ENCODE data around the gene SECTM1. TPM values are rescaled to one million over a fixed set of nuclear protein-coding genes. Genes with fewer than 3 reads are reported as not detected.
A peak's percentile ranks its signal among the peaks of the same experiment; 100 is the strongest.

SECTM1 gene
- total RNA-seq, 2 experiments from 2014 or later, result 12.2 to 12.7 TPM

DNA sequence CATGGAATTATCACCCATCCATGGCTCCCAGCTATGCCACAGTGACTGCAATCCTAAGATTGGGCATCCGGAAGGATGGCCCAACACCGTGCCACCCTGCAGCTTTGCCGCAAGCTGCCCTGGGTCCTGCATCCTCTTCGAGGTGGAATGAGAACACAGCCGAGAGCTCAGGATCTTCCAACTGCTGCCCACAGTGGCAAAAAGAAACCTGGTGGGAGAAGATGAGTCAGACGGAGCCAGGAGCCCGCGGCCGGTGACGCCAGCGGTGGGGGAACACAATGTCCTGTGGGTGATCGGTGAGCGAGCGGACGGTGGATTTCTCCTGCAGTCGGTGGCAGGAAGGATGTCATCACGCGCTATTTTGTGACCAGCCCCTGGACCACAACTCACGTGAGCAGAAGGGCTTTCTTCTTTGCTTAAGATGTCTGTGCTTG is 36.3 kb downstream of the SECTM1 start:
- H3K4me1 Mint-ChIP-seq (ENCODE audit: low read depth), result peaks cover 75% of the 10 kb centered on the region
- peak; percentile 96 for DNase-seq
- CTCF ChIA-PET, result interaction anchor here (0.6 to 8.5 kb wide), 9 partner anchors 9 to 574 kb away, joined by 3 to 113 read pairs (median 6); partner anchors contain the start of genes CD7, CSNK1D and SECTM1
- peak overlapping the region; percentile 100 for H3K27ac Mint-ChIP-seq
- peak overlapping the region; percentile 93 for H3K4me3 Mint-ChIP-seq
- no peaks in the 10 kb centered on the region for H3K9me3 Mint-ChIP-seq
- no peaks in the 10 kb centered on the region for H3K27me3 Mint-ChIP-seq
- POLR2A ChIA-PET, result interaction anchor here (0.6 to 12.2 kb wide), 22 partner anchors 9 to 222 kb away, joined by 3 to 103 read pairs (median 7); partner anchors contain the start of genes CD7, CSNK1D, FOXK2 and SECTM1
- intact Hi-C loops (cut with micrococcal nuclease), result loop anchor here (1.0 to 5.0 kb wide), 5 partner anchors 9 to 154 kb away; partner anchors contain the start of gene CYBC1
- peaks cover 25% of the 10 kb centered on the region for H3K36me3 Mint-ChIP-seq

DNA sequence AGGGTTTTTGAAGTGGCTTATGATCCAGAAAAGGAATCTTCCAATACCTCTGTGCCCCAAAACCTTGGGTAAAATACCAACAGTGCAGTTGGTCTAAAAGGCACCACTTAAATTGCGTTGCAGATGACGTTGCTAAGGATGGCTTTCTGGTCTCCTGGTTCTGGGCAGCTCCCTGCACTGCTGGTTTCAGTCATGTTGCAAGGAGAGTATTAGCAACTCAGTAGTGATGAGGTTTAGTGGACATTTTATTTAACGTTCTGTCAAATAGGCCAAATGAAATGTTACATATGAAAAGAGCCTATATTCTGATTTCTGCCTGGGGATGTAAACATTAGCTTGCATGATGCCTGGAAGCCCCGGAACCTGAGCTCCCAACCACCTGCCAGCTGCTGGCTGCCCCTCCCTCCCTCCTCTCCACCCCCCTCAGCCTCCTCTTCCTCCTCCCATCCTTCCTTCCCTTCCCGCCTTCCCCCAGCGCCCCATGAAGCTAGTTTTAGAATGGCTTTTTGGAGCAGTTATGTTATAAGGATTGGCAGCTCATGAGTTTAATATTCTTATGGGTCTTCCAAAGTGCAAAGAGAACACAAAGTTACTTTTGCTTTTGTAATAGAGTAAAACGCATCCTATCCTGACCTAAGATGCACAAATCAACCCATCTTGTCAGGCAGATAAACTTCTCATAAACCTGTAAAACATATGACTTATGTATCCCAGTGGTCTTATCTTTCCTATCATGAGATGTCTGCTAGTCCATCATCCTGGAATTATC is 36.9 kb downstream of the SECTM1 start:
- Mint-ChIP-seq H3K9me3 (no peaks in the 10 kb centered on the region), H3K4me1 (ENCODE audit: low read depth) (peaks cover 73% of the 10 kb centered on the region), H3K4me3 (peak overlapping the region; percentile 93), H3K36me3 (peaks cover 25% of the 10 kb centered on the region), H3K27me3 (no peaks in the 10 kb centered on the region), H3K27ac (peak overlapping the region; percentile 100)
- intact Hi-C loops (cut with micrococcal nuclease), result loop anchor here (1.0 to 5.0 kb wide), 5 partner anchors 10 to 154 kb away; partner anchors contain the start of gene CYBC1
- ChIA-PET CTCF (interaction anchor here (0.6 to 8.5 kb wide), 8 partner anchors 10 to 573 kb away, joined by 3 to 113 read pairs (median 6); partner anchors contain the start of genes CD7 and SECTM1), POLR2A (interaction anchor here (0.5 to 12.2 kb wide), 18 partner anchors 9 to 225 kb away, joined by 3 to 103 read pairs (median 7); partner anchors contain the start of genes CD7, CSNK1D, SECTM1 and SLC16A3)
- DNase-seq, result no peak

DNA sequence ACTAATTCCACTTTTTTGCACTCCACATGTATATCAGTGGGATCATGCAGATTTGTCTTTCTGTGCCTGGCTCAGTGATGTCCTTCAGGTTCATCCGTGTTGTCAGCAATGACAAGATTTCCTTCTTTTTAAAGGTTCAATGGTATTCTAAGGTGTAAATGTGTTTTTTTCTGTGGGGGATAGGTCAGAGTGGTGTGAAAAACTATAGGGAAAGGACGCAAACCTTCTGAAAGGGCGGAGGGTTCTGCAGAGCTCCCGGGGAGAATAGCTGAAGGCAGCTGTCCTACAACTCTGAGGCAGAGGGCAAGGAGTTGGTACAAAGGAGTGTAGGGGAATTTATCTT is 38.1 kb downstream of the SECTM1 start:
- Mint-ChIP-seq H3K9me3 (no peaks in the 10 kb centered on the region), H3K27ac (peak overlapping the region; percentile 100), H3K4me1 (ENCODE audit: low read depth) (peaks cover 65% of the 10 kb centered on the region), H3K4me3 (peak overlapping the region; percentile 6), H3K36me3 (peaks cover 28% of the 10 kb centered on the region), H3K27me3 (no peaks in the 10 kb centered on the region)
- DNase-seq, result no peak
- CTCF ChIA-PET, result no interaction called here
- POLR2A ChIA-PET, result interaction anchor here (5.2 kb wide), 1 partner anchor 27 kb away, joined by 47 read pairs; no protein-coding TSS in a partner anchor
- intact Hi-C loops (cut with micrococcal nuclease), result loop anchor here (5.0 kb wide), 2 partner anchors 57 to 88 kb away; no protein-coding TSS in a partner anchor

DNA sequence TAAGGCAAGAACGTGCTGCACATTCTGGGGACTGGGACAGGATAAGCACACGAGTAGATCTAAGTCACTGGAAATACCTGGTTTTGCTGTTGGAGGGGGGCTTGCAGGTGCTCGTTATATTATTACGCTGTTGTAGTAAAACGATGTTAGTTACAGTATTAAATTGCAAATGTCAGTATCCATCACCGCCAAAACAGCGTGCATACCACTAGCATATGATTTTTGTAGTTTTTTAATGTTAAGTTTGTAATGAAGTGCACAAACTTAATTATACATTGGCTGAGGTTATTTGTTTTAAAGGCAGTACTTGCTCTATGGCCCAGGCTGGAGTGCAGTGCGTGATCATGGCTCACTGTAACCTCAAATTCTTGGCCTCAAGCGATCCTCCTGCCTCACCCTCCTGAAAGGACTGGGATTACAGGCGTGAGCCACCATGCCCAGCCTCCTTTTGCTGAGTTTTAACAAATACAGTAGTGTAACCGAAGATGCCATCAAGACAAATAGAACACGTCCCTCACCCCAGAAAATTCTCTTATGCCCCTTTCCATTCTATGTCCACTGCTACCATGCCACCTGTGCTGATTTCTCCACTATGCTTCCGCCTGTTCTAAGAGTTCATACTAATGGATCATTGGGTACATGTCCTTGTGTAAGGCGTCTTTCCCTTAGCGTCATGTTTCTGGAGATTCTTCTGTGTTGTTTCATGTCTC is 39.3 kb downstream of the SECTM1 start:
- peak overlapping the region; percentile 73 for H3K27ac Mint-ChIP-seq
- intact Hi-C loops (cut with micrococcal nuclease), result no loop called here
- ChIA-PET CTCF (no interaction called here), POLR2A (interaction anchor here (0.8 to 2.9 kb wide), 5 partner anchors 8 to 155 kb away, joined by 5 to 21 read pairs (median 18); partner anchors contain the start of gene CD7)
- peak overlapping the region; percentile 83 for H3K4me3 Mint-ChIP-seq
- no peaks in the 10 kb centered on the region for H3K27me3 Mint-ChIP-seq
- H3K36me3 Mint-ChIP-seq, result peaks cover 26% of the 10 kb centered on the region
- peaks cover 54% of the 10 kb centered on the region for H3K4me1 Mint-ChIP-seq (ENCODE audit: low read depth)
- DNase-seq, result no peak
- H3K9me3 Mint-ChIP-seq, result no peaks in the 10 kb centered on the region

DNA sequence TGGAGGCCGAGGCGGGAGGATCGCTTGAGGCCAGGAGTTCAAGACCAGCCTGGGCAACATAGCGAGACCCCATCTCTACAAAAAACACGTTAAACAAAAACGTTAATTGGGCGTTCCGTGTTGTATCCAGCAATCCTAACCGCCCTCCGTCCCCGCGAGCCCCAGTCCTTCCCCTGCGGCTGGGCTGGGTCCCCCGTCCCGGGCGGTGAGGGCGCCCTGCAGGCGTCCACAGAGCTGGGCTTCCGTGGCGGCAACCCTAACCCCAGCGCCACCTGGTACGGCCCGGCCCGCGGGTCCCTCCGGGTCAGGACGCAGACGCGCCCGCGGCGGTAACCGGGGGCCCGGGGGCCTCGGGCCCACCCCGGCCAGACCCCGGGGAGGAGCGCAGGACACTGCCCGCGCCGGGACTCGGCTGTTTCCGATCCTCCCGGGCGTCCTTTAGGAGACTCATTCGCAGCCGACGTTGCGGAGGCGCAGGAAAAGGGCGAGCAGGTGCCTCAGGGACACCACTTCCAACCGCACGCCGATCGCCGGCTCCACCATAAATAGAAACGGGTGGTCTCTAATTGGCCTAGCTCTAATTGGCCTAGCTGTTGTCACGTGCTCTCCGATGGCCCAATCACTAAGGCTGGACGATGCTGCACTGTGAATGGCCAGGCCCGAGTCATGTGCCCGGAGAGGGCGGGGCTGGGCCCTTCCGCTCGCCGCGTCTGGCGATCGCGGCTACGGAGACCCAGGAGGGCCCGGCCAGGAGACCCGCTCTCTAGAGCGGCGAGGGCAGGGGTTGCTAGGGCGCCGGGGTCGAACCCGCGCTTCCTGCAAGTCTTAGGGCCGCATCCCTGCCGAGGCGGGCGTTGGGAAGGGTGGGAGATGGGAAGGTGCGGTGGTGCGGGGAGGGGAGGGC is 41.1 kb downstream of the SECTM1 start:
- Mint-ChIP-seq H3K36me3 (peaks cover 20% of the 10 kb centered on the region), H3K27ac (peak overlapping the region; percentile 87), H3K9me3 (no peaks in the 10 kb centered on the region), H3K4me3 (peak overlapping the region; percentile 82), H3K4me1 (ENCODE audit: low read depth) (peaks cover 49% of the 10 kb centered on the region), H3K27me3 (no peaks in the 10 kb centered on the region)
- POLR2A ChIA-PET, result interaction anchor here (0.6 to 2.9 kb wide), 13 partner anchors 10 to 194 kb away, joined by 3 to 21 read pairs (median 6); partner anchors contain the start of genes CD7, CSNK1D, FASN and SECTM1
- intact Hi-C loops (cut with micrococcal nuclease), result loop anchor here (1.0 kb wide), 1 partner anchor 19 kb away; the partner anchor contains the start of gene CSNK1D
- CTCF ChIA-PET, result interaction anchor here (0.6 to 1.7 kb wide), 7 partner anchors 9 to 132 kb away, joined by 3 to 5 read pairs (median 4); no protein-coding TSS in a partner anchor
- DNase-seq, result peak; percentile 96

DNA sequence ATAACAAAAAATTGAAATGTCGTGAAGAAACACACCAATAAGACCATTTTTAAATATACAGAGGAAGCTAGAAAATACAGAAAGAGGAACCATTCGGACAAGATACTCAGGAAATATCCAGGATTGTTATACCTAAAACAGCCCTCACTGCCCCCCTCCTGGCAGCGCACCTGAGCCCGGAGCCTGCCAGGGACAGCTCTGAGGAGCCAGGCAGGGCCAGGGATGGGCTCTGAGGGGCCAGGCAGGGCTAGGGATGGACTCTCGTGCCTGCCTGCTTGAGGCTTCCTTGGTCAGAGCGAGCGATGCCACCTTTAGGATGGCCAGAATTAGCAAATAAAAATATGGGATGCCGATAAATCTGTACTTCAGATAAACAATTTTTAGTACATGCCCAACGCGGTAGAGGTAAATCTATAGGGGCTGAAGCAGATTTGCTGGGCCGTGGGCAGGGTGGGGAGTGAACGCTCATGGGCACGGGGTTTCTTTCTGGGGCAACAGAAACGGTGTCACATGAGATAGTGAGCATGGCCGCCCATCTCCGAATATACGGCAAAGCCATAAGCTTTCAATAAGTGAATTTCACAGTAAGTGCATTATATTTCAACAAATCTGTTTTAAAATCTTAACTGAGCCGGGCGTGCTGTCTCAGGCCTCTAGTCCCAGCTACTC is 41.9 kb downstream of the SECTM1 start:
- peak overlapping the region; percentile 75 for H3K27ac Mint-ChIP-seq
- no peak for DNase-seq
- peak overlapping the region; percentile 66 for H3K4me3 Mint-ChIP-seq
- ChIA-PET POLR2A (interaction anchor here (0.7 to 2.9 kb wide), 10 partner anchors 9 to 194 kb away, joined by 3 to 21 read pairs (median 8); partner anchors contain the start of genes CD7, CSNK1D, FASN and SLC16A3), CTCF (interaction anchor here (0.7 to 1.7 kb wide), 8 partner anchors 8 to 133 kb away, joined by 3 to 5 read pairs (median 4); no protein-coding TSS in a partner anchor)
- no peaks in the 10 kb centered on the region for H3K9me3 Mint-ChIP-seq
- intact Hi-C loops (cut with micrococcal nuclease), result loop anchor here (1.0 kb wide), 1 partner anchor 18 kb away; the partner anchor contains the start of gene CSNK1D
- peaks cover 17% of the 10 kb centered on the region for H3K36me3 Mint-ChIP-seq
- no peaks in the 10 kb centered on the region for H3K27me3 Mint-ChIP-seq
- H3K4me1 Mint-ChIP-seq (ENCODE audit: low read depth), result peaks cover 49% of the 10 kb centered on the region

DNA sequence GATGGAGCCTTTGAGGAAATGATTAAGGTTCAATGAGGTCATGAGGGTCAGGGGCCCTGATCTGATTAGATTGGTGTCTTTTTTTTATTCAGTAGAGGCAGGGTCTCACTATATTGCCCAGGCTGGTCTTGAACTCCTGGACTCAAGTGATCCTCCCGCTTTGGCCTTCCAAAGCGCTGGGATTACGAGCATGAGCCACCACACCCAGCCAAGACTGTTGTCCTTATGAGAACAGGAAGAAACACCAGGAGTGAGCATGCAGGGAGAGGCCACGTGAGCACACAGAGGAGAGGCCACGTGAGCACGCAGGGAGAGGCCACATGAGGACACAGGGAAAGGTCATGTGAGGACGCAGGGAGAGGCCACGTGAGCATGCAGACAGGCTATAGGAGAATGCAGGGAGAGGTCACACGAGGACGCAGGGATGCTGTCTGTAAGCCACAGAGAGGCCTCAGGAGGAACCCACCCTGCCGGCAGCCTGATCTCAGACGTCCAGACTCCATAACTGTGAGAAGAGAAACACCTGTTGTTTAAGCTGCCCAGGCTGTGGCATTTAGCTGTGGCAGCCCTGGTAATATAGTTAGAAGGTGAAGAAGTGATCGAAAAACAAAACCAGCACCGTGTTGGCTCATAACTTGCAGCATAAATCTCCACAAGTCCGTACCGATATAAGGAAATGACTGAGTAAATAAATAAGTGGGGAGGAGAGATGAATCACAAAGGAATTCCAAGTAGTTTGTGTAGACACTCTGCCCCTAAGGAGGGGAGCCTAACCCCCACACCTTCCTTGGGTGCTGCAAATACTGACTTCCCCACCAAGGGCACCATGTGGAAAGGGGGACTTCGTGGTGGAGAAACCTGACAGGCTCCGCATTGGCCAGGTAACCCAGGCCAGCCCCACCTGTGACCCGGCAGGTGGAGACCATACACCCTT is 45.4 kb downstream of the SECTM1 start:
- CTCF ChIA-PET, result no interaction called here
- no peak overlapping the region for H3K27ac Mint-ChIP-seq
- no peak overlapping the region for H3K4me3 Mint-ChIP-seq
- peaks cover 5% of the 10 kb centered on the region for H3K36me3 Mint-ChIP-seq
- POLR2A ChIA-PET, result interaction anchor here (1.5 kb wide), 1 partner anchor 10 kb away, joined by 4 read pairs; no protein-coding TSS in a partner anchor
- DNase-seq, result no peak
- intact Hi-C loops (cut with micrococcal nuclease), result no loop called here
- H3K9me3 Mint-ChIP-seq, result no peaks in the 10 kb centered on the region
- no peaks in the 10 kb centered on the region for H3K27me3 Mint-ChIP-seq
- peaks cover 30% of the 10 kb centered on the region for H3K4me1 Mint-ChIP-seq (ENCODE audit: low read depth)

DNA sequence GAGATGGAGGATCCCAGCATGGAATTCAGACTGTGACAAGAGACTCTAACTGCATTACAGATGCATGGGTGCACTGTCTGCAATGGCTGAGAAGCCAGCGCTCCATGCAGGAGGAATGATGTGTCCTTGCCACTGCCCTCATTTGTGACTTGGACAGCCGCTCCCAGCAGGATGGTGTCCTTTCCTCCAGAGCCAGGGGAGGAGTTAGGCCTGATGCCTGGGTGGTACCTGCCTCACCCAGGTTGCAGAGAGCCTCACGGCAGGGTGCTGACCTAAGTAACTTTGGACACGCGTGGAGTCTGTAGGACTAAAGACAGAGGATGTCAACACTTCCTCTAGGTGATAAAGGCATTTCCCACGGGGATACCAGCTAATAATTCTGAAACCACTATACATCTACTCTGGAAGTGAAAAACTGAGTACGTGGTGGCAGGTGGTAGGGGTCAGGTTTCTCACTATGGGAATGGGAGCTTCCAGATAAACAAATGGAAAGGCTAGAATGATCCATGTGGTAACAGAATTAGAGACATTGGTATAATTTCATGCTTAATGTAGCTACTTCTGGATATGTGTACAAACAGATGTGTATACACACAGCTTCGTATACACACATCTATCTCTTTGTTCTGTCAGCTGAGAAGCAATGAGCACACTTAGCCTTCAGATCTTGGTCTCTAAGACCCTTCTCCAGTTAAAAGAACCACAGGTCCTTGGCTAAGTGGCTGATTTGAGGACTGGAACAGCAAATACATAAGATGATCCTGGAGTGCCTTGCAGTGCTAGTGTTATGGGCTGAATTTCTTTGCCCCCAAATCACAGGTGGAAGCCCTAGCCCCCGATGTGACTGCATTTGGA is 46.3 kb downstream of the SECTM1 start:
- CTCF ChIA-PET, result no interaction called here
- H3K36me3 Mint-ChIP-seq, result peaks cover 3% of the 10 kb centered on the region
- H3K4me3 Mint-ChIP-seq, result no peak overlapping the region
- DNase-seq, result no peak
- no peak overlapping the region for H3K27ac Mint-ChIP-seq
- POLR2A ChIA-PET, result no interaction called here
- H3K4me1 Mint-ChIP-seq (ENCODE audit: low read depth), result peaks cover 36% of the 10 kb centered on the region
- H3K9me3 Mint-ChIP-seq, result no peaks in the 10 kb centered on the region
- intact Hi-C loops (cut with micrococcal nuclease), result no loop called here
- H3K27me3 Mint-ChIP-seq, result no peaks in the 10 kb centered on the region

DNA sequence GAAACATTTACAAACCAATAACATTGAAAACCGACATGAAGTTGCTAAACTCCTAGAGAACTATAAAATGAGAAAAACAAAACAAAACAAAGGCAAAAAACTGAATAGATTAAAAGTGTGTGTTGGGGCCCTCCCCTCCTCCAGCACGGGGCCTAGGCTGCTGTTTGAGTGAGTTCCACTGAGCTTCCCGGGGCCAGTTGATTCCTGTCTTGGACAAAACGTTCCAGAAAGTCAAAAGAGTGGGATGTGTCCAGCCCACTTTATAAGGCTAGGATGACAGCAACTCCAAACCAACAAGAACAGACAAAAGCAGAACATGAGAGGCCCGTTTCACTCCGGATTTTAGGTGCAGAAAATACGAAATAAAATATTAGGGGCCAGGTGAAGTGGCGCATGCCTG is 48.4 kb downstream of the SECTM1 start:
- CTCF ChIA-PET, result interaction anchor here (1.7 kb wide), 1 partner anchor 18 kb away, joined by 3 read pairs; no protein-coding TSS in a partner anchor
- H3K4me1 Mint-ChIP-seq (ENCODE audit: low read depth), result peaks cover 43% of the 10 kb centered on the region
- no peaks in the 10 kb centered on the region for H3K36me3 Mint-ChIP-seq
- POLR2A ChIA-PET, result interaction anchor here (0.8 to 1.1 kb wide), 3 partner anchors 12 to 21 kb away, joined by 3 read pairs; partner anchors contain the start of gene CSNK1D
- intact Hi-C loops (cut with micrococcal nuclease), result no loop called here
- H3K27me3 Mint-ChIP-seq, result no peaks in the 10 kb centered on the region
- DNase-seq, result no peak
- no peaks in the 10 kb centered on the region for H3K9me3 Mint-ChIP-seq
- H3K4me3 Mint-ChIP-seq, result no peak overlapping the region
- no peak overlapping the region for H3K27ac Mint-ChIP-seq
